Spleen (tissue), 11 donors: Measurements from ENCODE around the gene LIN28A. TPM values are rescaled to one million over a fixed set of nuclear protein-coding genes. Genes with fewer than 3 reads are reported as not detected.

ENCODE experiments used
- DNase-seq: peaks from one replicate; pipeline ENCODE4 v3.0.0-alpha.2; 2020
- H3K27ac ChIP-seq, 8 donors: fragments of 200-600 bp; sonication (generic) in 7 of 8; 1 replicate in 4 of 8; 2 replicates in 4 of 8; pipeline versions ENCODE4 v1.5.0 to v1.8.0; 2016 to 2021; ENCODE audit warnings: inconsistent platforms in 4 of 8, mild to moderate bottlenecking in 4 of 8, moderate library complexity in 1 of 8
- H3K27me3 ChIP-seq, 7 donors: fragments of 200-600 bp; sonication (generic) in 6 of 7; replicated peaks in 1 of 7; 1 replicate in 4 of 7; 2 replicates in 3 of 7; pipeline versions ENCODE4 v1.5.0 to v1.8.0; 2016 to 2021; ENCODE audit warnings: inconsistent platforms in 3 of 7, mild to moderate bottlenecking in 1 of 7
- H3K36me3 ChIP-seq, 6 donors: fragments of 200-600 bp; sonication (generic) in 5 of 6; 1 replicate in 4 of 6; 2 replicates in 2 of 6; pipeline versions ENCODE4 v1.5.0 to v1.8.0; 2016 to 2021; ENCODE audit warnings: inconsistent platforms in 2 of 6
- H3K4me1 ChIP-seq, 6 donors: fragments of 200-600 bp; sonication (generic) in 5 of 6; 1 replicate in 3 of 6; 2 replicates in 3 of 6; pipeline versions ENCODE4 v1.5.0 to v1.8.0; 2016 to 2021; ENCODE audit warnings: inconsistent platforms in 3 of 6
- H3K4me3 ChIP-seq, 8 donors: fragments of 200-600 bp; sonication (generic) in 7 of 8; 1 replicate in 4 of 8; 2 replicates in 4 of 8; pipeline versions ENCODE4 v1.5.0 to v1.8.0; 2016 to 2021; ENCODE audit warnings: inconsistent platforms in 4 of 8, mild to moderate bottlenecking in 4 of 8, moderate library complexity in 2 of 8
- H3K9me3 ChIP-seq, 8 donors: fragments of 200-600 bp; sonication (generic) in 7 of 8; 1 replicate in 4 of 8; 2 replicates in 4 of 8; pipeline versions ENCODE4 v1.5.0 to v1.8.0; 2016 to 2021; ENCODE audit warnings: inconsistent platforms in 4 of 8
- POLR2A ChIP-seq, 3 donors: fragments of 450-650 bp; IDR thresholded peaks; one replicate each; pipeline ENCODE4 v1.5.1; 2017; ENCODE audit warnings: antibody characterized with exemption in 3 of 3, mild to moderate bottlenecking in 1 of 3
- POLR2AphosphoS5 ChIP-seq, 3 donors: sonication (generic); formaldehyde crosslinking; IDR thresholded peaks; one replicate each; pipeline ENCODE4 v1.5.1; 2017; ENCODE audit warnings: antibody characterized with exemption in 3 of 3
- WGBS, 5 donors: extraction: QIAGEN DNeasy Blood & Tissue Kit in 3 of 5; methylation state at CpG; one replicate each; pipeline versions ENCODE4 v1.1.5 to v1.1.7; 2013 to 2018; 5-methylcytosine and 5-hydroxymethylcytosine counted together
- intact Hi-C: fragments of 100-400 bp; cut with DNase I; formaldehyde crosslinking; loops from one replicate; pipeline ENCODE4 v1.15.0; 2023; ENCODE audit warnings: low total_unique reads
- polyA plus RNA-seq, 3 donors: library from polyadenylated mRNA; stranded (reverse); fragments of 200-250 nt; gene quantifications; one replicate each; pipeline ENCODE4 v1.2.1, GENCODE V29; 2013
- total RNA-seq, 7 donors: library from RNA; depleted of rRNA in 3 of 7; stranded (reverse); fragments of >200 nt in 3 of 7; fragmentation: NEBNext Ultra II Directional in 4 of 7; extraction: Animal tissue kit (Norgen Biotek cat#: 25700) in 4 of 7; gene quantifications; one replicate each; pipeline versions ENCODE4 v1.1.0 to v1.2.1, GENCODE V29; 2016 to 2021
- TF ChIP-seq, protein P1 (sequence below), 11 experiments: fragments of 200-600 bp in 7 of 11; fragments of 450-650 bp in 4 of 11; sonication (generic) in 4 of 11; IDR thresholded peaks in 8 of 11; conservative IDR thresholded peaks in 3 of 11; 1 replicate in 7 of 11; 2 replicates in 4 of 11; pipeline versions ENCODE4 v1.4.0 to v1.8.0; 2016 to 2021; ENCODE audit warnings: antibody characterized with exemption in 11 of 11, inconsistent platforms in 4 of 11, mild to moderate bottlenecking in 1 of 11
- donor health status: healthy with polysubstance abuse.
- donor health status: DM: no; HTN: no; CAD: no; lungs with moderate emphysema.
- donor health status: DM: no; HTN: no; CAD: no.
- donor health status: Bipolar disorder and iron deficiency.
- donor health status: healthy.
- donor health status: DM: no; HTN: no; CAD: no.
- donor health status: DM: yes; HTN: yes; CAD: no.

The LIN28A gene
- total and polyA plus RNA-seq, 10 donors = not detected

DNA sequence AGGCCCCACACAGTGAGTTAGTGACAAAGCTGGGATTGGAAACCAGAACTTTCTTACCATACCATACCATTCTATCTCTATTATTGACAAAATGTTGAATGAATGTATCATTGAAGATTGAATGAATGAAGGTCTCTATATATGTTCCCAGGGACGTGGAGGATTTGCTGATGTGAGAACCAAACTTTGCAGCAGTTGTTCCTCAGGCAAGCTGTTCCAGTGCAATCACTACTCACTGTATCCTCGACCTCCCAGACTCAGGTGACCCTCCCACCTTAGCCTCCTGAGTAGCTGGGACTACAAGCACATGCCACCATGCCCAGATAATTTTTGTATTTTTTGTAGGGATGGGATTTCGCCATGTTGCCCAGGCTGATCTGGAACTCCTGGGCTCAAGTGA, 11.6 kb upstream of the LIN28A start:
- H3K4me3 ChIP-seq = no peak overlapping the region
- TF ChIP-seq POLR2A (IDR thresholded peaks at IDR 0.05) (no peak), POLR2AphosphoS5 (IDR thresholded peaks at IDR 0.05) (no peak)
- TF ChIP-seq, protein P1, sequence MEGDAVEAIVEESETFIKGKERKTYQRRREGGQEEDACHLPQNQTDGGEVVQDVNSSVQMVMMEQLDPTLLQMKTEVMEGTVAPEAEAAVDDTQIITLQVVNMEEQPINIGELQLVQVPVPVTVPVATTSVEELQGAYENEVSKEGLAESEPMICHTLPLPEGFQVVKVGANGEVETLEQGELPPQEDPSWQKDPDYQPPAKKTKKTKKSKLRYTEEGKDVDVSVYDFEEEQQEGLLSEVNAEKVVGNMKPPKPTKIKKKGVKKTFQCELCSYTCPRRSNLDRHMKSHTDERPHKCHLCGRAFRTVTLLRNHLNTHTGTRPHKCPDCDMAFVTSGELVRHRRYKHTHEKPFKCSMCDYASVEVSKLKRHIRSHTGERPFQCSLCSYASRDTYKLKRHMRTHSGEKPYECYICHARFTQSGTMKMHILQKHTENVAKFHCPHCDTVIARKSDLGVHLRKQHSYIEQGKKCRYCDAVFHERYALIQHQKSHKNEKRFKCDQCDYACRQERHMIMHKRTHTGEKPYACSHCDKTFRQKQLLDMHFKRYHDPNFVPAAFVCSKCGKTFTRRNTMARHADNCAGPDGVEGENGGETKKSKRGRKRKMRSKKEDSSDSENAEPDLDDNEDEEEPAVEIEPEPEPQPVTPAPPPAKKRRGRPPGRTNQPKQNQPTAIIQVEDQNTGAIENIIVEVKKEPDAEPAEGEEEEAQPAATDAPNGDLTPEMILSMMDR (IDR thresholded peaks at IDR 0.05 in 8 of 11, conservative IDR thresholded peaks at IDR 0.05 in 3 of 11) = no peak
- H3K4me1 ChIP-seq = no peaks in the 10 kb centered on the region
- no peak overlapping the region for H3K27ac ChIP-seq
- peaks cover 0 to 37% (median 0%) of the 10 kb centered on the region in 7 donors for H3K27me3 ChIP-seq
- DNase-seq = no peak
- no peaks in the 10 kb centered on the region for H3K36me3 ChIP-seq
- intact Hi-C loops = no loop called here
- WGBS, 5 donors = 66 to 86% (median 79%) methylated on average over 3 of the region's 3 CpGs
- no peaks in the 10 kb centered on the region for H3K9me3 ChIP-seq

DNA sequence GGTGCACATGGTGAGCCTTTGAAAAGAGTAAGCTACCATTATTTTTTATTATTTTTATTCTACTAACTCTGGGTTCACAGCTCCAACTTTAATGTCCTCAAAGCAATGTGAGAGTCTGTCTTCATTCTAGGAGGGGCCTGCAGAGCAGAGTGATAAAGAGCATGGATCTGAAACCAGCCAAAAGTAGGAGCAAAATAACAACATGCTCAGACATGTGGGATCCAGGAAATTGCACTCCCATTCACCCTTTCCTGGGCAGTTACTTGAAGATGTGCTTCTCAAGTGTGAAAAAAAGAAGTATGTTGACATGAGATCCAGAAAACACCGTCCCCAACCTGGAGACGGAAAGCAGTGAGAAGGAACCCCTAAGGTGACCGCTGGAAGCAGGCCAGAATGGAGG, 8.7 kb upstream of the LIN28A start:
- no peak for TF ChIP-seq POLR2A (IDR thresholded peaks at IDR 0.05)
- TF ChIP-seq POLR2AphosphoS5 (IDR thresholded peaks at IDR 0.05) = no peak
- TF ChIP-seq, protein P1 (IDR thresholded peaks at IDR 0.05 in 8 of 11, conservative IDR thresholded peaks at IDR 0.05 in 3 of 11) = no peak
- H3K27me3 ChIP-seq = peaks cover 0 to 65% (median 0%) of the 10 kb centered on the region in 7 donors
- intact Hi-C loops = no loop called here
- no peaks in the 10 kb centered on the region for H3K36me3 ChIP-seq
- H3K9me3 ChIP-seq = no peaks in the 10 kb centered on the region
- no peak overlapping the region for H3K27ac ChIP-seq
- WGBS, 5 donors = 83 to 89% (median 85%) methylated on average over 3 of the region's 3 CpGs
- no peak for DNase-seq
- no peak overlapping the region for H3K4me3 ChIP-seq
- no peaks in the 10 kb centered on the region for H3K4me1 ChIP-seq

DNA sequence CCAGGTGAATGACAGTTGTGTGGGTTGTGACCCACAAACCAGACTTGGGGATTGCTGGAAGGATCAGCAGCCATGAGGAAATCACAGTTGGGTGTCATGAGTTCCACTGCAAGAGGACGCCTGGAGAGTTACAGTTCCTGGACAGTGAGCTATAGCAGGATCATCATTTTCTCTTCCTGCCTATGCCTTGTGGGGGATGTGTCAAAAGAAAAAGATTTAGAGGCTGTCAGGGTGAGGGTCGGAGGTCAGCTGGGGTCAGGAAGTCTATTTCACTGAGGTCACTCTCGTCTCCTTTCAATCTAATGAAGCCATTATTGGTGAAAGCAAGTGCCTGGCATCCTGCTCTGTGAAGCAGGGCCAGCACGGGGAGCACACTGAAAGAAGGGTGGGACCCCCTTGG, 7.0 kb upstream of the LIN28A start:
- no peak for DNase-seq
- H3K4me1 ChIP-seq = peaks cover 0 to 3% (median 1%) of the 10 kb centered on the region in 6 donors
- intact Hi-C loops = no loop called here
- no peak overlapping the region for H3K27ac ChIP-seq
- peaks cover 0 to 80% (median 4%) of the 10 kb centered on the region in 7 donors for H3K27me3 ChIP-seq
- 25 to 32% (median 27%) methylated on average over 4 of the region's 4 CpGs for WGBS, 5 donors
- no peak for TF ChIP-seq POLR2AphosphoS5 (IDR thresholded peaks at IDR 0.05)
- TF ChIP-seq POLR2A (IDR thresholded peaks at IDR 0.05) = no peak
- TF ChIP-seq, protein P1 (IDR thresholded peaks at IDR 0.05 in 8 of 11, conservative IDR thresholded peaks at IDR 0.05 in 3 of 11) = no peak
- H3K4me3 ChIP-seq = no peak overlapping the region
- no peaks in the 10 kb centered on the region for H3K36me3 ChIP-seq
- H3K9me3 ChIP-seq = no peaks in the 10 kb centered on the region

DNA sequence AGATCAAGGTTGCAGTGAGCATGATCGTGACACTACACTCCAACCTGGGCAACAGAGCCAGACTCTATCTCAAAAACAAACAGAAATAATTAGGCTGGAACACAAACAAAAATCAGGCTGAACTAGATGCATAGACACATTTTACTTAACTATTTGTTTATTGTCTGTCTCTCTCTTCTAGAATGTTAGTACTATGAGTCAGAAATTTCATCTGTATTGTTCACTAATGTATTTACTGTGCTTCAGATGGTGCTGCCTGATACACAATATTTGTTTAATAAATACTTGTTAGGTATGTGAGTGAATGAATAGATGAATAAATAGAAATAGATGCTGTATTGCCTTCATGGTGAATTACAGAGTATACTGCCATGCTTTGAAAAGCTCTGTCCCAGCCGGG, 6.0 kb upstream of the LIN28A start:
- no peak overlapping the region for H3K4me3 ChIP-seq
- H3K27me3 ChIP-seq = peaks cover 0 to 90% (median 14%) of the 10 kb centered on the region in 7 donors
- no peak for DNase-seq
- H3K9me3 ChIP-seq = no peaks in the 10 kb centered on the region
- H3K4me1 ChIP-seq = peaks cover 8 to 13% (median 11%) of the 10 kb centered on the region in 6 donors
- intact Hi-C loops = no loop called here
- H3K27ac ChIP-seq = no peak overlapping the region
- no peaks in the 10 kb centered on the region for H3K36me3 ChIP-seq
- WGBS, 5 donors = 86 to 93% (median 87%) methylated on average over 2 of the region's 2 CpGs
- TF ChIP-seq, protein P1 (IDR thresholded peaks at IDR 0.05 in 8 of 11, conservative IDR thresholded peaks at IDR 0.05 in 3 of 11) = no peak
- TF ChIP-seq POLR2AphosphoS5 (IDR thresholded peaks at IDR 0.05) (no peak), POLR2A (IDR thresholded peaks at IDR 0.05) (no peak)
